Keratinocyte (primary cell): ENCODE results near the gene NUDT6. TPM values are rescaled to one million over a fixed set of nuclear protein-coding genes. Genes with fewer than 3 reads are reported as not detected.

Experiments used
- DNase-seq: peaks from one replicate; pipeline ENCODE4 v3.0.0-alpha.2; 2011; ENCODE audit warnings: low read depth, missing footprints, low spot score
- FAIRE-seq: peaks from 2 replicates; lab custom pipeline; 2011; peaks lifted over from hg19 to GRCh38; lab: Jason Lieb, UNC
- H2AFZ ChIP-seq: 2 replicates; pipeline ENCODE4 v1.6.0; 2012; ENCODE audit warnings: low read length, control low read depth, inconsistent platforms; ENCODE audit not compliant: control insufficient read depth
- H3K27ac ChIP-seq: 2 replicates; pipeline ENCODE4 v1.5.1; 2011; ENCODE audit warnings: low read length; ENCODE audit not compliant: control insufficient read depth, insufficient read depth
- H3K27me3 ChIP-seq: 3 replicates; pipeline ENCODE4 v1.6.0; 2011; ENCODE audit warnings: low read length; ENCODE audit not compliant: control insufficient read depth, insufficient read depth; ENCODE audit errors: extremely low read depth
- H3K36me3 ChIP-seq, 2 experiments: 2 replicates in 1 of 2; 3 replicates in 1 of 2; pipeline ENCODE4 v1.5.1; 2011; ENCODE audit warnings: low read length in 2 of 2, mild to moderate bottlenecking in 1 of 2; ENCODE audit not compliant: control insufficient read depth in 2 of 2, insufficient read depth in 2 of 2; ENCODE audit errors: extremely low read depth in 1 of 2
- H3K4me1 ChIP-seq: 3 replicates; pipeline ENCODE4 v1.5.1; 2011; ENCODE audit warnings: low read length; ENCODE audit not compliant: control insufficient read depth, insufficient read depth; ENCODE audit errors: extremely low read depth
- H3K4me2 ChIP-seq: 3 replicates; pipeline ENCODE4 v1.6.0; 2011; ENCODE audit warnings: low read depth, low read length; ENCODE audit not compliant: control insufficient read depth, insufficient read depth; ENCODE audit errors: extremely low read depth
- H3K4me3 ChIP-seq, 3 experiments: fragments of 200-600 bp in 1 of 3; sonication (generic) in 1 of 3; 2 replicates in 2 of 3; 3 replicates in 1 of 3; pipeline ENCODE4 v1.5.1; 2011 to 2016; ENCODE audit warnings: low read length in 3 of 3, mild to moderate bottlenecking in 3 of 3, control low read depth in 2 of 3, inconsistent platforms in 1 of 3, low read depth in 1 of 3, mixed read lengths in 1 of 3, mixed run types in 1 of 3, moderate library complexity in 1 of 3; ENCODE audit not compliant: control insufficient read depth in 2 of 3, insufficient read depth in 2 of 3; ENCODE audit errors: extremely low read depth in 1 of 3
- H3K79me2 ChIP-seq: 2 replicates; pipeline ENCODE4 v1.6.0; 2012; ENCODE audit warnings: low read length; ENCODE audit not compliant: control insufficient read depth, insufficient read depth
- H3K9ac ChIP-seq: 3 replicates; pipeline ENCODE4 v1.6.0; 2011; ENCODE audit warnings: low read length; ENCODE audit not compliant: control insufficient read depth, insufficient read depth; ENCODE audit errors: extremely low read depth
- H3K9me1 ChIP-seq: 3 replicates; pipeline ENCODE4 v1.6.0; 2011; ENCODE audit warnings: low read length; ENCODE audit not compliant: control insufficient read depth, insufficient read depth; ENCODE audit errors: extremely low read depth
- H3K9me3 ChIP-seq: 2 replicates; pipeline ENCODE4 v1.5.1; 2012; ENCODE audit warnings: low read depth, low read length; ENCODE audit not compliant: control insufficient read depth
- H4K20me1 ChIP-seq: 3 replicates; pipeline ENCODE4 v1.6.0; 2011; ENCODE audit warnings: low read length; ENCODE audit not compliant: control insufficient read depth, insufficient read depth; ENCODE audit errors: extremely low read depth
- EZH2 ChIP-seq: IDR thresholded peaks from one replicate; pipeline ENCODE4 v1.6.1; 2012; ENCODE audit warnings: inconsistent platforms, mild to moderate bottlenecking, low read length, moderate library complexity
- dilution Hi-C: fragments of 300-500 bp; cut with MboI; formaldehyde crosslinking; loops from one replicate; pipeline ENCODE4 v1.7.0; 2020; ENCODE audit warnings: low sequenced_read_pairs; ENCODE audit not compliant: extremely low pct_ligation_motif_present
- polyA plus RNA-seq, 5 experiments: library from polyadenylated mRNA; depleted of rRNA in 3 of 5; stranded (reverse) in 3 of 5; stranded (forward) in 1 of 5; unstranded in 1 of 5; fragments of >200 nt; gene quantifications; 1 replicate in 1 of 5; 2 replicates in 3 of 5; 3 replicates in 1 of 5; pipeline versions ENCODE4 v1.2.1 to v1.2.3, GENCODE V29; 2011 to 2012; ENCODE audit warnings: missing spikeins in 2 of 5, low read depth in 1 of 5, low replicate concordance in 1 of 5
- TF ChIP-seq, protein P1 (sequence below), 3 experiments: IDR thresholded peaks in 1 of 3; conservative IDR thresholded peaks in 1 of 3; optimal IDR thresholded peaks in 1 of 3; 2 replicates in 2 of 3; 3 replicates in 1 of 3; pipeline versions ENCODE3 to v1.5.1; 2011; ENCODE audit warnings: low read length in 3 of 3, mild to moderate bottlenecking in 3 of 3, moderate library complexity in 2 of 3, control low read depth in 1 of 3, inconsistent platforms in 1 of 3; ENCODE audit not compliant: insufficient read depth in 2 of 3; ENCODE audit errors: extremely low read depth in 1 of 3

Gene NUDT6
- polyA plus RNA-seq, 1 donor (not counting 4 experiments of a cell fraction or from before 2014, with no cell fraction given): 6.9 TPM

DNA sequence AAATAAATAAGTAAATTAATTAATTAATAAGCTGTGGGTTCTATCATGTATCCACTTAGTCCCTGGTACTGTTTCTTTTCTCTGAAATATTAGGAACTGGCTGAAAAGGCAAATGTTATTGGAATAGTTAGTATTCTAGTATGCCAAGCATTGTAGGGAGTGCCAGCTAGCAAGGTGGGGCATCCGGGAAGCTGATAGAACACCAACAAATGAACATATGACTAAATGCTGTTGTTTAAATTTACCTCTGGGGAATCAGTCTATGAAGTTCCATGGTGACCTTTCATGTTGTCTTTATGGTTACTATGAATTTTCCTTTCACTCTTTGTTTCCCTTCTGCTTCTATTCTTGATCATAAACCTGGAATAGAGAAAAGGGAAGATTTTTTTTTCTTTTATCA lies 32.7 kb downstream of the NUDT6 start:
- no peaks in the 10 kb centered on the region for H4K20me1 ChIP-seq
- TF ChIP-seq EZH2: no peak
- TF ChIP-seq, protein P1, sequence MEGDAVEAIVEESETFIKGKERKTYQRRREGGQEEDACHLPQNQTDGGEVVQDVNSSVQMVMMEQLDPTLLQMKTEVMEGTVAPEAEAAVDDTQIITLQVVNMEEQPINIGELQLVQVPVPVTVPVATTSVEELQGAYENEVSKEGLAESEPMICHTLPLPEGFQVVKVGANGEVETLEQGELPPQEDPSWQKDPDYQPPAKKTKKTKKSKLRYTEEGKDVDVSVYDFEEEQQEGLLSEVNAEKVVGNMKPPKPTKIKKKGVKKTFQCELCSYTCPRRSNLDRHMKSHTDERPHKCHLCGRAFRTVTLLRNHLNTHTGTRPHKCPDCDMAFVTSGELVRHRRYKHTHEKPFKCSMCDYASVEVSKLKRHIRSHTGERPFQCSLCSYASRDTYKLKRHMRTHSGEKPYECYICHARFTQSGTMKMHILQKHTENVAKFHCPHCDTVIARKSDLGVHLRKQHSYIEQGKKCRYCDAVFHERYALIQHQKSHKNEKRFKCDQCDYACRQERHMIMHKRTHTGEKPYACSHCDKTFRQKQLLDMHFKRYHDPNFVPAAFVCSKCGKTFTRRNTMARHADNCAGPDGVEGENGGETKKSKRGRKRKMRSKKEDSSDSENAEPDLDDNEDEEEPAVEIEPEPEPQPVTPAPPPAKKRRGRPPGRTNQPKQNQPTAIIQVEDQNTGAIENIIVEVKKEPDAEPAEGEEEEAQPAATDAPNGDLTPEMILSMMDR (optimal IDR thresholded peaks at IDR 0.05 in 1 of 3, IDR thresholded peaks at IDR 0.05 in 1 of 3, conservative IDR thresholded peaks at IDR 0.05 in 1 of 3; ENCODE audit: extremely low read depth in 1 of 3, insufficient read depth in 2 of 3, low read length in 3 of 3): no peak
- no peaks in the 10 kb centered on the region for H3K79me2 ChIP-seq
- no peaks in the 10 kb centered on the region for H3K9me3 ChIP-seq
- peak; percentile 29 for FAIRE-seq
- no peaks in the 10 kb centered on the region for H3K27me3 ChIP-seq
- H3K27ac ChIP-seq: peak overlapping the region; percentile 80
- peaks cover 17% of the 10 kb centered on the region for H3K4me1 ChIP-seq
- no peak overlapping the region for H3K9ac ChIP-seq
- H3K4me3 ChIP-seq: no peak overlapping the region
- H3K9me1 ChIP-seq: no peaks in the 10 kb centered on the region
- dilution Hi-C loops: no loop called here
- DNase-seq: no peak
- H3K36me3 ChIP-seq: no peaks in the 10 kb centered on the region
- peak overlapping the region; percentile 34 for H3K4me2 ChIP-seq
- no peak overlapping the region for H2AFZ ChIP-seq

DNA sequence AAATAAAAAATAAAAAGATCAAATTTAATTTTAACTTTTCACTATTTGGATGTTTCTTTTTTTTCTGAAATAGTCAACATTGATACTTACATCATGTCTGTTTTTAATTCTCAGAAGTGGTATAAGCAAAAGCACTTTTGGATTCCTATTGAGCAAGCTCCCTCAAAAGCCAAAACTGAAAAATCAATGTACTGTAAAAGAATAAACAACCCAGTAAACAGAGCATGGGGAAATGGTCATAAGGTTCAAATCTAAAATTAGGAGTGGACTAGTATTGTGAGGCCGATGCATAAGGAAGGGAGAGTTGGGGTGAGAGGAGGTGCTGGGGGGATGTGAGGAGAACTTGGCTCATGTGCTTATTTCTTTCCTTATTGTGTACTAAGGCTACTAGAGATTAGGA lies 37.9 kb downstream of the NUDT6 start:
- H3K27me3 ChIP-seq: no peaks in the 10 kb centered on the region
- H3K9me1 ChIP-seq: no peaks in the 10 kb centered on the region
- H3K9ac ChIP-seq: no peak overlapping the region
- no peaks in the 10 kb centered on the region for H4K20me1 ChIP-seq
- H3K27ac ChIP-seq: no peak overlapping the region
- peaks cover 5% of the 10 kb centered on the region for H3K4me1 ChIP-seq
- no peak for DNase-seq
- no peak overlapping the region for H3K4me2 ChIP-seq
- H3K36me3 ChIP-seq: no peaks in the 10 kb centered on the region
- no peak for FAIRE-seq
- H3K4me3 ChIP-seq: no peak overlapping the region
- H3K79me2 ChIP-seq: no peaks in the 10 kb centered on the region
- H2AFZ ChIP-seq: no peak overlapping the region
- TF ChIP-seq, protein P1 (optimal IDR thresholded peaks at IDR 0.05 in 1 of 3, IDR thresholded peaks at IDR 0.05 in 1 of 3, conservative IDR thresholded peaks at IDR 0.05 in 1 of 3; ENCODE audit: extremely low read depth in 1 of 3, insufficient read depth in 2 of 3, low read length in 3 of 3): no peak
- no peak for TF ChIP-seq EZH2
- dilution Hi-C loops: no loop called here
- H3K9me3 ChIP-seq: no peaks in the 10 kb centered on the region
